Iris pigment epithelial cell (primary cell): ENCODE data around the gene TRMT61A.
A peak's percentile ranks its signal among the peaks of the same experiment; 100 is the strongest.

Source experiments
- DNase-seq: peaks from one replicate; pipeline ENCODE4 v3.0.0-alpha.2; 2011; ENCODE audit warnings: low read depth

Gene TRMT61A

GRCh38 chr14:103528587-103529382 lies at the start of gene TRMT61A:
Gene TRMT61A, plus strand, starts transcription at chr14:103529196. Its CDS starts 783 bp downstream, at chr14:103529979.
- DNase-seq = peak; percentile 87

GRCh38 chr14:103480595-103480994 lies 48.4 kb upstream of the TRMT61A start:
- no peak for DNase-seq

GRCh38 chr14:103483600-103483999 lies 45.4 kb upstream of the TRMT61A start:
- peak; percentile 88 for DNase-seq

- DNase-seq = no peak
These were observed 43.5 kb upstream of the TRMT61A start for GRCh38 chr14:103485504-103485903.

GRCh38 chr14:103488071-103488470 lies 40.9 kb upstream of the TRMT61A start:
- no peak for DNase-seq

- DNase-seq = peak; percentile 45
These were observed 40.0 kb upstream of the TRMT61A start for GRCh38 chr14:103488960-103489359.

GRCh38 chr14:103489621-103490020 lies 39.4 kb upstream of the TRMT61A start:
- DNase-seq = no peak

GRCh38 chr14:103491691-103492090 lies 37.3 kb upstream of the TRMT61A start:
- DNase-seq = no peak

- DNase-seq = no peak
These were observed 36.7 kb upstream of the TRMT61A start for GRCh38 chr14:103492156-103492925.

GRCh38 chr14:103495854-103496253 lies 33.1 kb upstream of the TRMT61A start:
- no peak for DNase-seq

GRCh38 chr14:103496776-103497175 lies 32.2 kb upstream of the TRMT61A start:
- DNase-seq = peak; percentile 65

GRCh38 chr14:103499709-103500108 lies 29.3 kb upstream of the TRMT61A start:
- DNase-seq = no peak

- DNase-seq = peak; percentile 86
These were observed 28.6 kb upstream of the TRMT61A start for GRCh38 chr14:103500148-103500990.

GRCh38 chr14:103501041-103501870 lies 27.7 kb upstream of the TRMT61A start:
- no peak for DNase-seq

GRCh38 chr14:103501921-103502669 lies 26.9 kb upstream of the TRMT61A start:
- DNase-seq = no peak

- DNase-seq = no peak
These were observed 26.1 kb upstream of the TRMT61A start for GRCh38 chr14:103502877-103503276.

- DNase-seq = no peak
These were observed 25.7 kb upstream of the TRMT61A start for GRCh38 chr14:103503296-103503695.

- no peak for DNase-seq
These were observed 23.9 kb upstream of the TRMT61A start for GRCh38 chr14:103504991-103505565.

- DNase-seq = no peak
These were observed 21.2 kb upstream of the TRMT61A start for GRCh38 chr14:103507751-103508150.
